ENCODE measurements around the gene LOC101059915.
A peak's percentile ranks its signal among the peaks of the same experiment; 100 is the strongest.

Gene LOC101059915

GRCh38 chrX:71629467-71629866 is 37.9 kb upstream of the LOC101059915 start (continued):
- TF ChIP-seq REST (IDR thresholded peaks at IDR 0.05), result no peak

- Histone ChIP-seq H3K27me3 (ENCODE audit: control insufficient read depth in 4 of 4, insufficient read depth in 4 of 4, low read length in 3 of 4) (no peaks in the 10 kb centered on the region), H3K27ac (ENCODE audit: low read depth in 1 of 2, low read length in 2 of 2) (no peak overlapping the region), H3K4me1 (ENCODE audit: control insufficient read depth in 4 of 4, insufficient read depth in 4 of 4, low read length in 3 of 4) (peaks cover 0 to 7% (median 4%) of the 10 kb centered on the region in 4 donors), H3K4me3 (ENCODE audit: low read depth in 1 of 3, low read length in 3 of 3) (no peak overlapping the region), H3K9ac (ENCODE audit: low read depth in 1 of 2, low read length in 2 of 2) (no peak overlapping the region), H3K9me3 (ENCODE audit: control insufficient read depth in 4 of 4, low read length in 3 of 4) (no peaks in the 10 kb centered on the region), H3K36me3 (ENCODE audit: control insufficient read depth in 4 of 4, insufficient read depth in 3 of 4, low read depth in 1 of 4, low read length in 3 of 4) (no peaks in the 10 kb centered on the region)
- no peak for DNase-seq (ENCODE audit: low spot score)
- WGBS, result 77% methylated on average over 10 of the region's 10 CpGs
- TF ChIP-seq HNF4A (conservative IDR thresholded peaks at IDR 0.05) (peak in 1 of 2 donors; percentile 14), JUND (IDR thresholded peaks at IDR 0.05) (no peak), REST (IDR thresholded peaks at IDR 0.05) (no peak)
Observed at GRCh38 chrX:71632923-71633657, 34.3 kb upstream of the LOC101059915 start.

- Histone ChIP-seq H3K4me1 (ENCODE audit: control insufficient read depth in 4 of 4, insufficient read depth in 4 of 4, low read length in 3 of 4) (peaks cover 0 to 7% (median 4%) of the 10 kb centered on the region in 4 donors), H3K4me3 (ENCODE audit: low read depth in 1 of 3, low read length in 3 of 3) (no peak overlapping the region), H3K36me3 (ENCODE audit: control insufficient read depth in 4 of 4, insufficient read depth in 3 of 4, low read depth in 1 of 4, low read length in 3 of 4) (no peaks in the 10 kb centered on the region), H3K27ac (ENCODE audit: low read depth in 1 of 2, low read length in 2 of 2) (no peak overlapping the region), H3K9me3 (ENCODE audit: control insufficient read depth in 4 of 4, low read length in 3 of 4) (no peaks in the 10 kb centered on the region), H3K27me3 (ENCODE audit: control insufficient read depth in 4 of 4, insufficient read depth in 4 of 4, low read length in 3 of 4) (no peaks in the 10 kb centered on the region), H3K9ac (ENCODE audit: low read depth in 1 of 2, low read length in 2 of 2) (no peak overlapping the region)
- DNase-seq (ENCODE audit: low spot score), result no peak
- TF ChIP-seq HNF4G (IDR thresholded peaks at IDR 0.05) (no peak), ATF3 (IDR thresholded peaks at IDR 0.05) (no peak)
- 94% methylated on average over 6 of the region's 6 CpGs for WGBS
Observed at GRCh38 chrX:71634366-71634765, 33.0 kb upstream of the LOC101059915 start.

Data from liver (tissue), 7 donors.